ENCODE data around the gene EYS. TPM values are rescaled to one million over a fixed set of nuclear protein-coding genes. Genes with fewer than 3 reads are reported as not detected.
"Not testable (repeated sequence)": the region's sequence is repeated elsewhere in the genome, so short reads cannot be mapped to it uniquely, and the experiment has no call there.

The EYS gene
- total RNA-seq, 1 experiment from 2014 or later = not detected

GRCh38 chr6:64504503-64504902 lies 1202.5 kb downstream of the EYS start:
- no peaks in the 10 kb centered on the region for H3K4me1 ChIP-seq (replicated peaks)
- no peak overlapping the region for H3K27ac ChIP-seq
- H3K36me3 ChIP-seq = no peaks in the 10 kb centered on the region
- H3K4me3 ChIP-seq = no peak overlapping the region
- no peaks in the 10 kb centered on the region for H3K9me3 ChIP-seq (replicated peaks)
- H3K27me3 ChIP-seq (replicated peaks) = no peaks in the 10 kb centered on the region
- DNase-seq (ENCODE audit: low read depth in 1 of 2, low spot score in 2 of 2) = no peak

GRCh38 chr6:64502801-64503200 lies 1204.2 kb downstream of the EYS start:
- H3K9me3 ChIP-seq (replicated peaks) = no peaks in the 10 kb centered on the region
- H3K27ac ChIP-seq = no peak overlapping the region
- H3K4me3 ChIP-seq = no peak overlapping the region
- no peaks in the 10 kb centered on the region for H3K4me1 ChIP-seq (replicated peaks)
- no peaks in the 10 kb centered on the region for H3K27me3 ChIP-seq (replicated peaks)
- H3K36me3 ChIP-seq = no peaks in the 10 kb centered on the region
- DNase-seq (ENCODE audit: low read depth in 1 of 2, low spot score in 2 of 2) = no peak

- Histone ChIP-seq H3K9me3 (replicated peaks) (no peaks in the 10 kb centered on the region), H3K27me3 (replicated peaks) (no peaks in the 10 kb centered on the region), H3K27ac (no peak overlapping the region), H3K4me3 (no peak overlapping the region), H3K4me1 (replicated peaks) (no peaks in the 10 kb centered on the region), H3K36me3 (no peaks in the 10 kb centered on the region)
- no peak for DNase-seq (ENCODE audit: low read depth in 1 of 2, low spot score in 2 of 2)
Observed at GRCh38 chr6:64497634-64498033, 1209.4 kb downstream of the EYS start.

GRCh38 chr6:64489763-64490162 lies 1217.3 kb downstream of the EYS start:
- DNase-seq (ENCODE audit: low read depth in 1 of 2, low spot score in 2 of 2) = no peak
- no peak overlapping the region for H3K27ac ChIP-seq
- H3K4me1 ChIP-seq (replicated peaks) = no peaks in the 10 kb centered on the region
- H3K9me3 ChIP-seq (replicated peaks) = no peaks in the 10 kb centered on the region
- H3K27me3 ChIP-seq (replicated peaks) = no peaks in the 10 kb centered on the region
- H3K36me3 ChIP-seq = no peaks in the 10 kb centered on the region
- no peak overlapping the region for H3K4me3 ChIP-seq

- no peaks in the 10 kb centered on the region for H3K9me3 ChIP-seq (replicated peaks)
- no peaks in the 10 kb centered on the region for H3K36me3 ChIP-seq
- no peak for DNase-seq (ENCODE audit: low read depth in 1 of 2, low spot score in 2 of 2)
- no peaks in the 10 kb centered on the region for H3K4me1 ChIP-seq (replicated peaks)
- no peak overlapping the region for H3K27ac ChIP-seq
- H3K27me3 ChIP-seq (replicated peaks) = no peaks in the 10 kb centered on the region
- no peak overlapping the region for H3K4me3 ChIP-seq
Observed at GRCh38 chr6:64486578-64487351, 1220.3 kb downstream of the EYS start.

GRCh38 chr6:64483956-64484499 lies 1223.0 kb downstream of the EYS start:
- H3K36me3 ChIP-seq = no peaks in the 10 kb centered on the region
- no peaks in the 10 kb centered on the region for H3K27me3 ChIP-seq (replicated peaks)
- no peaks in the 10 kb centered on the region for H3K4me1 ChIP-seq (replicated peaks)
- no peak overlapping the region for H3K4me3 ChIP-seq
- DNase-seq (ENCODE audit: low read depth in 1 of 2, low spot score in 2 of 2) = no peak
- H3K27ac ChIP-seq = no peak overlapping the region
- H3K9me3 ChIP-seq (replicated peaks) = no peaks in the 10 kb centered on the region

- H3K27ac ChIP-seq = no peak overlapping the region
- no peaks in the 10 kb centered on the region for H3K36me3 ChIP-seq
- no peaks in the 10 kb centered on the region for H3K9me3 ChIP-seq (replicated peaks)
- no peaks in the 10 kb centered on the region for H3K4me1 ChIP-seq (replicated peaks)
- no peak overlapping the region for H3K4me3 ChIP-seq
- no peak for DNase-seq (ENCODE audit: low read depth in 1 of 2, low spot score in 2 of 2)
- no peaks in the 10 kb centered on the region for H3K27me3 ChIP-seq (replicated peaks)
Observed at GRCh38 chr6:64482631-64483030, 1224.4 kb downstream of the EYS start.

GRCh38 chr6:64479134-64479533 lies 1227.9 kb downstream of the EYS start:
- no peaks in the 10 kb centered on the region for H3K4me1 ChIP-seq (replicated peaks)
- H3K4me3 ChIP-seq = no peak overlapping the region
- no peak for DNase-seq (ENCODE audit: low read depth in 1 of 2, low spot score in 2 of 2)
- H3K36me3 ChIP-seq = no peaks in the 10 kb centered on the region
- no peaks in the 10 kb centered on the region for H3K9me3 ChIP-seq (replicated peaks)
- no peaks in the 10 kb centered on the region for H3K27me3 ChIP-seq (replicated peaks)
- no peak overlapping the region for H3K27ac ChIP-seq

GRCh38 chr6:64477391-64477790 lies 1229.6 kb downstream of the EYS start:
- H3K9me3 ChIP-seq (replicated peaks) = no peaks in the 10 kb centered on the region
- no peak for DNase-seq (ENCODE audit: low read depth in 1 of 2, low spot score in 2 of 2)
- H3K4me3 ChIP-seq = no peak overlapping the region
- no peaks in the 10 kb centered on the region for H3K27me3 ChIP-seq (replicated peaks)
- H3K36me3 ChIP-seq = no peaks in the 10 kb centered on the region
- H3K27ac ChIP-seq = no peak overlapping the region
- no peaks in the 10 kb centered on the region for H3K4me1 ChIP-seq (replicated peaks)

GRCh38 chr6:64476935-64477334 lies 1230.1 kb downstream of the EYS start:
- no peak for DNase-seq (ENCODE audit: low read depth in 1 of 2, low spot score in 2 of 2)
- no peak overlapping the region for H3K27ac ChIP-seq
- no peaks in the 10 kb centered on the region for H3K9me3 ChIP-seq (replicated peaks)
- no peaks in the 10 kb centered on the region for H3K27me3 ChIP-seq (replicated peaks)
- H3K4me3 ChIP-seq = no peak overlapping the region
- H3K36me3 ChIP-seq = no peaks in the 10 kb centered on the region
- no peaks in the 10 kb centered on the region for H3K4me1 ChIP-seq (replicated peaks)

GRCh38 chr6:64469405-64469804 lies 1237.6 kb downstream of the EYS start:
- not testable (repeated sequence) for H3K36me3 ChIP-seq; H3K9me3 ChIP-seq (replicated peaks); H3K4me3 ChIP-seq; H3K27me3 ChIP-seq (replicated peaks); H3K4me1 ChIP-seq (replicated peaks); H3K27ac ChIP-seq; DNase-seq (ENCODE audit: low read depth in 1 of 2, low spot score in 2 of 2)

GRCh38 chr6:64467656-64468055 lies 1239.4 kb downstream of the EYS start:
- no peak overlapping the region for H3K4me3 ChIP-seq
- H3K27ac ChIP-seq = no peak overlapping the region
- no peaks in the 10 kb centered on the region for H3K36me3 ChIP-seq
- H3K4me1 ChIP-seq (replicated peaks) = no peaks in the 10 kb centered on the region
- no peaks in the 10 kb centered on the region for H3K27me3 ChIP-seq (replicated peaks)
- 0 out of 2 replicates have a peak, but pooled peaks cover 2% of the 10 kb centered on the region for H3K9me3 ChIP-seq (replicated peaks)
- no peak for DNase-seq (ENCODE audit: low read depth in 1 of 2, low spot score in 2 of 2)

- no peaks in the 10 kb centered on the region for H3K9me3 ChIP-seq (replicated peaks)
- no peaks in the 10 kb centered on the region for H3K27me3 ChIP-seq (replicated peaks)
- DNase-seq (ENCODE audit: low read depth in 1 of 2, low spot score in 2 of 2) = no peak
Observed at GRCh38 chr6:64459411-64459944, 1247.5 kb downstream of the EYS start.

GRCh38 chr6:64448101-64448500 lies 1258.9 kb downstream of the EYS start:
- H3K27ac ChIP-seq; H3K36me3 ChIP-seq; H3K27me3 ChIP-seq (replicated peaks); H3K9me3 ChIP-seq (replicated peaks); H3K4me3 ChIP-seq; DNase-seq (ENCODE audit: low read depth in 1 of 2, low spot score in 2 of 2); H3K4me1 ChIP-seq (replicated peaks): not testable (repeated sequence)

More at GRCh38 chr6:64459411-64459944, 1247.5 kb downstream of the EYS start:
- H3K4me1 ChIP-seq (replicated peaks) = no peaks in the 10 kb centered on the region
- no peaks in the 10 kb centered on the region for H3K36me3 ChIP-seq
- no peak overlapping the region for H3K27ac ChIP-seq
- no peak overlapping the region for H3K4me3 ChIP-seq

Data from SJSA1 (cell line).